ENCODE data around the gene UAP1. TPM values are rescaled to one million over a fixed set of nuclear protein-coding genes. Genes with fewer than 3 reads are reported as not detected.

UAP1 gene
- total RNA-seq, 6 experiments from 2014 or later = 41.9 to 108 (median 51.1) TPM

DNA sequence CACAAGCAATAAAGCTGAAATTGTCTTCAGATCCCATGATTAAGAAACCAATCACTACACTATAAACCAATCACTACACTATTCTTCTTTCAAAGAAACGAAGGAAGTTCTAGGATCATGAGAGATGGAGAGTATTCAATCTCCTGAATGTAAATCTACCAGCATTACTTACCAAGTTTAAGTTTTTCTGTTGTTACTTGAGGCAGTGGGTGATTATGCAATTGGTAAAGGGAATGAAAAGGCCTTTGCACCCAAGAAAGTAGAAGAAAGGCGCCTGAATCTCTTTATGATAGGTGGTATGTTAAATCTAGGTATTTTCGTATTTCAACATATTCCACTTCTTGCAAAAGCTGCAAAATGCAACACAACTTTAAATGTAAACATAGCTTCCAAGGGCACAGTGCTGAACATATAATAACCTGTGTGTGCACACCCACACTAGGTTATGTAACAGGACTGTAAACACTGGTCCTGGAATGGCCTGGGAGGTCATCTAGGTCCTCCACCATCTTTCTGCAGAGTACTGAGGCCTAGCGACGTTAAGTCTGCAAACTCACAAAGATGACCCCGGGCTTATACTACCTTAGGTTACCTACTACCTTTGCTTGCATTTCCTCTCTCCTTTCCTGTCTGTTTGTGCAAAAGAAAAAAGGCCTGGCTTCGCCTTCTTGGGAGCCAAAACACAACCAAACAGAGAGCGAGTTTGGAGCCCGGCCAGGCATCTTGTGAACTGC lies 1.1 kb upstream of the UAP1 start:
- Histone ChIP-seq H3K27me3 (no peaks in the 10 kb centered on the region), H3K27ac (peak overlapping the region; percentile 84 to 97 (median 94)), H3K4me3 (peak overlapping the region; percentile 85 to 89 (median 88)), H3K36me3 (no peaks in the 10 kb centered on the region), H3K4me1 (peaks cover 0 to 32% (median 14%) of the 10 kb centered on the region in 4 donors), H3K9me3 (no peaks in the 10 kb centered on the region)
- DNase-seq (no peak), ATAC-seq (peak; percentile 51 to 70 (median 62))
- intact Hi-C loops (cut with DNase I) = no loop called here
- 25% methylated on average over 7 of the region's 9 CpGs for WGBS (ENCODE audit: insufficient coverage, low coverage, low lambda C conversion rate, missing lambda C conversion rate)
- TF ChIP-seq CTCF (IDR thresholded peaks at IDR 0.05) (peak in 1 of 4 donors; percentile 5), POLR2A (IDR thresholded peaks at IDR 0.05) (no peak)

- Histone ChIP-seq H3K27me3 (no peaks in the 10 kb centered on the region), H3K4me1 (peaks cover 0 to 33% (median 14%) of the 10 kb centered on the region in 4 donors), H3K36me3 (peaks cover 0 to under 1% (median 0%) of the 10 kb centered on the region in 4 donors), H3K27ac (peak overlapping the region; percentile 84 to 97 (median 94)), H3K9me3 (no peaks in the 10 kb centered on the region), H3K4me3 (peak overlapping the region; percentile 85 to 89 (median 88))
- WGBS (ENCODE audit: insufficient coverage, low coverage, low lambda C conversion rate, missing lambda C conversion rate) = 0% methylated on average over 2 of the region's 53 CpGs
- TF ChIP-seq POLR2A (IDR thresholded peaks at IDR 0.05) (no peak), CTCF (IDR thresholded peaks at IDR 0.05) (no peak)
- intact Hi-C loops (cut with DNase I) = no loop called here
- ATAC-seq (peak; percentile 90 to 96 (median 91)), DNase-seq (peak; percentile 99 to 100 (median 99))
These were observed 396 bp upstream of the UAP1 start for GRCh38 chr1:162561037-162561615.

- Histone ChIP-seq H3K27me3 (no peaks in the 10 kb centered on the region), H3K4me3 (peak overlapping the region; percentile 85 to 89 (median 88)), H3K27ac (peak overlapping the region; percentile 84 to 97 (median 94)), H3K36me3 (peaks cover 0 to 14% (median 3%) of the 10 kb centered on the region in 4 donors), H3K9me3 (no peaks in the 10 kb centered on the region), H3K4me1 (peaks cover 0 to 46% (median 14%) of the 10 kb centered on the region in 4 donors)
- intact Hi-C loops (cut with DNase I) = no loop called here
- TF ChIP-seq POLR2A (IDR thresholded peaks at IDR 0.05) (no peak), CTCF (IDR thresholded peaks at IDR 0.05) (no peak)
- no peak for DNase-seq
- ATAC-seq = peak in 1 of 4 donors; percentile 7
- WGBS (ENCODE audit: insufficient coverage, low coverage, low lambda C conversion rate, missing lambda C conversion rate) = 20% methylated on average over 5 of the region's 5 CpGs
These were observed 927 bp downstream of the UAP1 start for GRCh38 chr1:162562470-162562828.

DNA sequence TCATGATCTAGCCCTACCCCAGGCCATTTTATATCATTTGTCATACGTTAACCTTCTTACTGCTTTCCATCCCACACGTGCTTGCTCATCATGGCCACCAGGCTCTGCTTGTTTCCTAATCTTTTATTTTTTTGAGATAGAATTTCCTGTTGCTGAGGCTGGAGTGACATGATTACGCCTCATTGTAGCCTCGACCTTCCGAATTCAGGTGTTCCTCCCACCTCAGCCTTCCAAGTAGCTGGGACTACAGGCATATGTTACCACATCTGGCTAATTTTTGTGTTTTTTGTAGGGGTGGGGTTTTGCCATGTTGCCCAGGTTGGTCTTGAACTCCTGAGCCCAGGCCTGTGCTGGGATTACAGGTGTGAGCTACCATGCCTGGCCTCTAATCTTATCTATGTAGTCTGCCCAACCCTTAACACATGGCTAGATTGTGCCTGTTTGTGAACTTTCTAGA lies 3.3 kb downstream of the UAP1 start:
- peaks cover 0 to 23% (median 3%) of the 10 kb centered on the region in 4 donors for H3K36me3 ChIP-seq
- TF ChIP-seq CTCF (IDR thresholded peaks at IDR 0.05) (no peak), POLR2A (IDR thresholded peaks at IDR 0.05) (no peak)
- no peaks in the 10 kb centered on the region for H3K27me3 ChIP-seq
- peak overlapping the region in 1 of 3 donors; percentile 4 for H3K27ac ChIP-seq
- H3K4me3 ChIP-seq = no peak overlapping the region
- intact Hi-C loops (cut with DNase I) = no loop called here
- DNase-seq (no peak), ATAC-seq (no peak)
- whole genome bisulfite sequencing (ENCODE audit: insufficient coverage, low coverage, low lambda C conversion rate, missing lambda C conversion rate) = 41% methylated on average over 5 of the region's 5 CpGs
- peaks cover 0 to 44% (median 12%) of the 10 kb centered on the region in 4 donors for H3K4me1 ChIP-seq
- no peaks in the 10 kb centered on the region for H3K9me3 ChIP-seq

Measured in right lobe of liver (tissue), 6 donors.